Nephron (organoid): Measurements from ENCODE around the gene RBM15.

Source experiments
- H3K27ac Mint-ChIP-seq, 3 experiments: 2 replicates each; pipeline ENCODE4 v1.8.0; 2020; ENCODE audit warnings: mixed read lengths in 3 of 3, mild to moderate bottlenecking in 2 of 3, moderate library complexity in 1 of 3
- H3K27me3 Mint-ChIP-seq: 2 replicates; pipeline ENCODE4 v1.8.0; 2021; ENCODE audit warnings: low read depth, mild to moderate bottlenecking, moderate library complexity, mixed read lengths
- H3K36me3 Mint-ChIP-seq: 2 replicates; pipeline ENCODE4 v1.8.0; 2020; ENCODE audit warnings: low read depth, mixed read lengths
- H3K4me1 Mint-ChIP-seq: 2 replicates; pipeline ENCODE4 v1.8.0; 2020; ENCODE audit warnings: mixed read lengths
- H3K4me3 Mint-ChIP-seq, 3 experiments: 2 replicates each; pipeline ENCODE4 v1.8.0; 2020; ENCODE audit warnings: mild to moderate bottlenecking in 3 of 3, mixed read lengths in 3 of 3, moderate library complexity in 2 of 3
- H3K9me3 Mint-ChIP-seq: 2 replicates; pipeline ENCODE4 v1.8.0; 2020; ENCODE audit warnings: mixed read lengths
- TF ChIP-seq, protein P1 (sequence below), 3 experiments: fragments of 200-600 bp; sonication (generic); IDR thresholded peaks; one replicate each; pipeline ENCODE4 v1.5.0; 2021; ENCODE audit warnings: antibody characterized with exemption in 3 of 3; ENCODE audit not compliant: unreplicated experiment in 3 of 3

The RBM15 gene

DNA sequence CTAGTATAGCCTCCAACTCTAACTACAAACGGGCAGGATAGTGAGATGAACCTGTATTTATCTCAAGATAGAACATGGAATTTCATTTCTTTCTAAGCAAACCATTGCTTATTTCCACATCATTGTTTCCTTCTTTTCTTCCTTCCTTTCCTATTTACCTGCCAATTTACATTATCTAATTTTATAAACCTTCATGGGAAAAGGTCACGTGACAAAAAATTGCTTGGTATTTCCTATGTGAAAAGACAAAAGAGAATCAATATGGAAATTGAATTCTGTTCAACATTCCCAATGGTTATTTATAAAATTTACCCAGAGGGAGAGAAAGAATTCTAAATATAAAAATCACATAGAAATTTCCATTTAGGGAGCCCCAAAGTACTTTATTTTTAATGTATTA is 22.4 kb upstream of the RBM15 start:
- Mint-ChIP-seq H3K9me3 (peaks cover 2% of the 10 kb centered on the region), H3K4me3 (no peak overlapping the region), H3K27me3 (peaks cover 28% of the 10 kb centered on the region), H3K27ac (no peak overlapping the region), H3K4me1 (peaks cover 7% of the 10 kb centered on the region), H3K36me3 (no peaks in the 10 kb centered on the region)
- TF ChIP-seq, protein P1, sequence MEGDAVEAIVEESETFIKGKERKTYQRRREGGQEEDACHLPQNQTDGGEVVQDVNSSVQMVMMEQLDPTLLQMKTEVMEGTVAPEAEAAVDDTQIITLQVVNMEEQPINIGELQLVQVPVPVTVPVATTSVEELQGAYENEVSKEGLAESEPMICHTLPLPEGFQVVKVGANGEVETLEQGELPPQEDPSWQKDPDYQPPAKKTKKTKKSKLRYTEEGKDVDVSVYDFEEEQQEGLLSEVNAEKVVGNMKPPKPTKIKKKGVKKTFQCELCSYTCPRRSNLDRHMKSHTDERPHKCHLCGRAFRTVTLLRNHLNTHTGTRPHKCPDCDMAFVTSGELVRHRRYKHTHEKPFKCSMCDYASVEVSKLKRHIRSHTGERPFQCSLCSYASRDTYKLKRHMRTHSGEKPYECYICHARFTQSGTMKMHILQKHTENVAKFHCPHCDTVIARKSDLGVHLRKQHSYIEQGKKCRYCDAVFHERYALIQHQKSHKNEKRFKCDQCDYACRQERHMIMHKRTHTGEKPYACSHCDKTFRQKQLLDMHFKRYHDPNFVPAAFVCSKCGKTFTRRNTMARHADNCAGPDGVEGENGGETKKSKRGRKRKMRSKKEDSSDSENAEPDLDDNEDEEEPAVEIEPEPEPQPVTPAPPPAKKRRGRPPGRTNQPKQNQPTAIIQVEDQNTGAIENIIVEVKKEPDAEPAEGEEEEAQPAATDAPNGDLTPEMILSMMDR (IDR thresholded peaks at IDR 0.05; ENCODE audit: unreplicated experiment in 3 of 3) = no peak

DNA sequence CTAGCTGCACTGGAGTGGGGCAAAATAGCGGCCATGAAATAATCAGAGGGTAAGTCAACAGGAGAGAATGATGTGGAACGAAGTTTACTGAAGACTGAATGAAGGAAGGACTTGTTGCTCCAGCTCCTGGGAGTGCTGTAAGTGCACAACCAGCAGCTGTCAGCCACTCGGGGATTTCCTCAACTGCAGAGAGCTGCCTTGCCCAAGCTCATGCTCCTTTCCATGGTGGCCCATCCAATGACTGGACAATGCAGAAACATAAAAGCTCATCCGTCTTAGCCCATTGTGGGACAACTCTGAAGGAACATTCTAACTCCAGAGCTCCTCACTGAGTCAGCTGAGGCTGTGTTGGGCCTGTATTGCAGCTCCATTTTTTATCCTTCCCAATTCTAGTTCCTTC is 21.1 kb upstream of the RBM15 start:
- no peaks in the 10 kb centered on the region for H3K36me3 Mint-ChIP-seq
- peaks cover 20% of the 10 kb centered on the region for H3K27me3 Mint-ChIP-seq
- H3K4me3 Mint-ChIP-seq = no peak overlapping the region
- H3K27ac Mint-ChIP-seq = no peak overlapping the region
- TF ChIP-seq, protein P1 (IDR thresholded peaks at IDR 0.05; ENCODE audit: unreplicated experiment in 3 of 3) = no peak
- peaks cover 2% of the 10 kb centered on the region for H3K9me3 Mint-ChIP-seq
- H3K4me1 Mint-ChIP-seq = peaks cover 3% of the 10 kb centered on the region

DNA sequence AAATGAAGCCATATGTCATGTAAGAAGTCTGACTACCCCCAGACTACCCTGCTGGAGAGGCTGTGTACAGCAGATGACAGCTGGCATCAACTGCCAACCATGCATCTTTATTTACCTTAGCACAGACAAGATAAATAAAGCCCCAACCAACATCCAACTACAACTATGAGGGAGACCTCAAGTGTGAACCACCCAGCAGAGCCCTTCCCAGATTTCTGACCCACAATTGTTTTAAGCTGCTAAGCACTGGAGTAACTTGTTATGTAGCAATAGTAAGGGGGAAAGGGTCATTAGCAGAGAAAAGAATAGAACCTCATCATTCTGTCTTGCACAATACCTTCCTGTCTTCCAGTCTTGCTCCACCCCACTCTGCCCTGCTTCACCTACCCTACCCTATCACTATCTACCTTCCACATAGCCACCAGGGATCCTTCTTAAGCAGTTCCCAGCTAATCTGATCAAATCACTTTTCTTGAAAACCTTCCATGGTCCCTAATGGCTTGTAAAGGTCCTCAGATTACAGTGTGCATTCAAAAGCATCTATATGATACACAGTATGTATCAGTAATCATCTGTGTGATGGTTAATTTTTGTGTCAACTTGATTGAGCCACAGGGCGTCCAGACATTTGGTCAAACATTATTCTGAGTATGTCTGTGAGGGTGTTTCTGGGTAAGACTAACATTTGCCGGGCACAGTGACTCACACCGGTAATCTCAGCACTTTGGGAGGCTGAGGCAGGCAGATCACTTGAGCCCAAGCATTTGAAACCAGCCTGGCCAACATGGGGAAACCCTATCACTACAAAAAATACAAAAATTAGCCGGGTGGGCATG is 19.6 kb upstream of the RBM15 start:
- Mint-ChIP-seq H3K9me3 (peaks cover 2% of the 10 kb centered on the region), H3K27ac (no peak overlapping the region), H3K4me3 (no peak overlapping the region), H3K27me3 (peaks cover 18% of the 10 kb centered on the region), H3K4me1 (no peaks in the 10 kb centered on the region), H3K36me3 (no peaks in the 10 kb centered on the region)
- TF ChIP-seq, protein P1 (IDR thresholded peaks at IDR 0.05; ENCODE audit: unreplicated experiment in 3 of 3) = no peak

DNA sequence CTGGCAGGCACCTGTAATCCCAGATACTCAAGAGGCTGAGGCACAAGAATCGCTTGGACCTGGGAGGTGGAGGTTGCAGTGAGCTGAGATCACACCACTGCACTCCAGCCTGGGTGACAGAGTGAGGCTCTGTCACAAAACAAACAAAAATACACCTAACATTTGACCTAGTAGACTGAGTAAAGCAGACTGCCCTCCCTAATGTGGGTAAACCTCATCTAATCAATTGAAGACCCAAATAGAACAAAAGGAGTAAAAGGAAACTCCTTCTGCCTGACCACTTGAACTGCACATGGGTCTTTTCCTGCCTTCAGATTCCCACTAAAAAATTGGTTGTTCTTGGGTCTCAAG is 19.0 kb upstream of the RBM15 start:
- H3K27ac Mint-ChIP-seq = no peak overlapping the region
- H3K36me3 Mint-ChIP-seq = no peaks in the 10 kb centered on the region
- no peaks in the 10 kb centered on the region for H3K4me1 Mint-ChIP-seq
- TF ChIP-seq, protein P1 (IDR thresholded peaks at IDR 0.05; ENCODE audit: unreplicated experiment in 3 of 3) = no peak
- no peak overlapping the region for H3K4me3 Mint-ChIP-seq
- peaks cover 2% of the 10 kb centered on the region for H3K9me3 Mint-ChIP-seq
- peaks cover 18% of the 10 kb centered on the region for H3K27me3 Mint-ChIP-seq

DNA sequence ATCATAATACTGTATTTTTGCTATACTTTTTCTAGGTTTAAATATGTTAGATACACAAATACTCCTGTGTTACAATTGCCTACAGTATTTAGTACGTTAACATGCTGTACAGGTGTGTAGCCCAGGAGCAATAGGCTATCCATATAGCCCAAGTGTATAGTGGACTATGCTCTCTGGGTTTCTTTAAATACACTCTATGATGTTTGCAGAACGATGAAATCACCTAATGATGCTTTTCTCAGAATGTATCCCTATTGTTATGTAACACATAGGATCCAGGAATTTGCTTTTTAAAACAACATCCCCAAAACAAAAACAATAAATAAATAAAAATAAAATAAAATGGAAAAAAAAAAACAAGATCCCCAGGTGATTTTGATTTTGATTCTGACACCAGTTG is 18.1 kb upstream of the RBM15 start:
- Mint-ChIP-seq H3K9me3 (peaks cover 2% of the 10 kb centered on the region), H3K27ac (no peak overlapping the region), H3K27me3 (peaks cover 18% of the 10 kb centered on the region), H3K36me3 (no peaks in the 10 kb centered on the region), H3K4me3 (no peak overlapping the region), H3K4me1 (no peaks in the 10 kb centered on the region)
- TF ChIP-seq, protein P1 (IDR thresholded peaks at IDR 0.05; ENCODE audit: unreplicated experiment in 3 of 3) = no peak

DNA sequence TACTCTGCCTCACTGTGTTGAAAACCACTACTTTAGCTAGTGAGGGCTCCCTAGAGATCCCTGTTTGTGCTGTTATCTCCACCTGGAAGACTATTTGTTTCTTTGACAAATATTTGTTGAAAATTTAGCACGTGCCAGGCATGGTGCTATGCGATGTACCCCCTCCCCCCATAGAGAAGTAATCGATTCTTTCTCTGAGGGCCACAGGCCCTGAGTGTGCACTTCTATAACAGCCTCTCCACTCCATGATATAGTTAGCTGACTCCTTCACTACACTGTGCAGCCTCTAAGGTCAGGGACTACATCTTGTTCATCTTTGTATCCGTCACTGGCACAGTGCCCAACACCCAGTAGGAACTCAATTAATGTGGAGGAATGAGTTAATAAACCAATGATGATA is 17.3 kb upstream of the RBM15 start:
- Mint-ChIP-seq H3K4me1 (no peaks in the 10 kb centered on the region), H3K27ac (no peak overlapping the region), H3K36me3 (no peaks in the 10 kb centered on the region), H3K4me3 (no peak overlapping the region), H3K9me3 (peaks cover 2% of the 10 kb centered on the region), H3K27me3 (peaks cover 18% of the 10 kb centered on the region)
- TF ChIP-seq, protein P1 (IDR thresholded peaks at IDR 0.05; ENCODE audit: unreplicated experiment in 3 of 3) = no peak
